ENCODE data around the gene CPOX. TPM values are rescaled to one million over a fixed set of nuclear protein-coding genes. Genes with fewer than 3 reads are reported as not detected.

CPOX gene
- total RNA-seq, 4 donors from 2014 or later: 16.8 to 68.5 (median 36.0) TPM

- Histone ChIP-seq H3K9me3 (no peaks in the 10 kb centered on the region), H3K27me3 (no peaks in the 10 kb centered on the region), H3K36me3 (peaks cover 0 to 44% (median 0%) of the 10 kb centered on the region in 3 donors), H3K27ac (no peak overlapping the region), H3K4me3 (no peak overlapping the region), H3K4me1 (no peaks in the 10 kb centered on the region)
- no peak for DNase-seq
- no peak for TF ChIP-seq CTCF (IDR thresholded peaks at IDR 0.05)
- TF ChIP-seq POLR2A (IDR thresholded peaks at IDR 0.05): no peak
Measured at GRCh38 chr3:98583766-98584165, 9.6 kb downstream of the CPOX start.

DNA sequence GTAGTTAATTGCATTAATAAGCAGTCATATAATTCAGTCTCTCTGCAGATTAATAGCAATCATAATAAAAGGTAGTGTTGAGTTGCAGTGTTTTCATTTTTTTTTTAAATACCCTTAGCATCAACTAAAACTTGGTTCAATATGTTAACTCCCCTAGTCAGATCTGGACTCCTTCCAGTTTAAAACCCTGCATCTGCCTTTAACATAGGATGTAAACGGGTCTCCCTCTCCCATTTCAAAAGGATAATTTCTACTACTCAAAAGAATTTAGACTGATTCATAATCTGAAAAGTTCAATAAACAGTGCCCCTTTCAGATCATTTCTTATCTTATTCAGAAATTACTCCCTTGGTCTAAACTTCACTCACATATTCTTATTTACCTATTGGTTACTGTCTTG is 11.4 kb downstream of the CPOX start:
- no peak overlapping the region for H3K4me3 ChIP-seq

DNA sequence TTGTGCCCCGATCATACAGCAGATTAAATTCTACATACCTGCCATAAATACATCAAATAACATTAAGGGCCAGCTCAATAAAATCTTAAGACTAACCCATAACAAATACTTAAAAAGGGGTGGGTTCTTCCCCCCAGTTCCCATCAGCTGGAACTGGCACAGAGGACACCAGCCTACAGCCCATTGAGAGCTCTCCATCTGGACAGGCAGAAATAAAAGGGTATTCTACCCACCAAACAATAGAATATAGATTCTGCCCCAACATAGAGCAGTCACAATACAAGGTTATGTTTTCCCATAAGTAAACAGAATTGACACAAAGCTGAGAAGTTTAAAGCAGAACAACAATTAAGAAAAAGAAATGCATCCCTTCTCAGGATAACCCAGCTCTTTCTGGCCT is 11.9 kb downstream of the CPOX start:
- DNase-seq: no peak
- no peak overlapping the region for H3K27ac ChIP-seq
- H3K9me3 ChIP-seq: no peaks in the 10 kb centered on the region
- H3K27me3 ChIP-seq: no peaks in the 10 kb centered on the region
- H3K4me3 ChIP-seq: no peak overlapping the region
- H3K4me1 ChIP-seq: no peaks in the 10 kb centered on the region
- TF ChIP-seq CTCF (IDR thresholded peaks at IDR 0.05) (no peak), POLR2A (IDR thresholded peaks at IDR 0.05) (no peak)
- peaks cover 0 to 43% (median 0%) of the 10 kb centered on the region in 3 donors for H3K36me3 ChIP-seq

More for the DNA sequence above, 11.4 kb downstream of the CPOX start:
- TF ChIP-seq CTCF (IDR thresholded peaks at IDR 0.05) (no peak), POLR2A (IDR thresholded peaks at IDR 0.05) (no peak)
- DNase-seq: no peak
- Histone ChIP-seq H3K27ac (no peak overlapping the region), H3K27me3 (no peaks in the 10 kb centered on the region), H3K36me3 (peaks cover 0 to 43% (median 0%) of the 10 kb centered on the region in 3 donors), H3K9me3 (no peaks in the 10 kb centered on the region), H3K4me1 (no peaks in the 10 kb centered on the region)

- H3K4me1 ChIP-seq: no peaks in the 10 kb centered on the region
- TF ChIP-seq CTCF (IDR thresholded peaks at IDR 0.05) (no peak), POLR2A (IDR thresholded peaks at IDR 0.05) (no peak)
- no peak for DNase-seq
- no peak overlapping the region for H3K4me3 ChIP-seq
- H3K27ac ChIP-seq: no peak overlapping the region
- H3K36me3 ChIP-seq: peaks cover 0 to 42% (median 0%) of the 10 kb centered on the region in 3 donors
- no peaks in the 10 kb centered on the region for H3K27me3 ChIP-seq
- H3K9me3 ChIP-seq: no peaks in the 10 kb centered on the region
Measured at GRCh38 chr3:98580401-98581386, 12.7 kb downstream of the CPOX start.

- no peak overlapping the region for H3K4me3 ChIP-seq
- no peak for DNase-seq
- no peaks in the 10 kb centered on the region for H3K9me3 ChIP-seq
- TF ChIP-seq CTCF (IDR thresholded peaks at IDR 0.05) (no peak), POLR2A (IDR thresholded peaks at IDR 0.05) (no peak)
- H3K36me3 ChIP-seq: peaks cover 0 to 32% (median 0%) of the 10 kb centered on the region in 3 donors
- no peaks in the 10 kb centered on the region for H3K4me1 ChIP-seq
- no peaks in the 10 kb centered on the region for H3K27me3 ChIP-seq
- H3K27ac ChIP-seq: no peak overlapping the region
Measured at GRCh38 chr3:98577178-98577895, 16.1 kb downstream of the CPOX start.

Data from Peyer's patch (tissue), 4 donors.